ENCODE measurements around the gene AAK1.

AAK1 gene

DNA sequence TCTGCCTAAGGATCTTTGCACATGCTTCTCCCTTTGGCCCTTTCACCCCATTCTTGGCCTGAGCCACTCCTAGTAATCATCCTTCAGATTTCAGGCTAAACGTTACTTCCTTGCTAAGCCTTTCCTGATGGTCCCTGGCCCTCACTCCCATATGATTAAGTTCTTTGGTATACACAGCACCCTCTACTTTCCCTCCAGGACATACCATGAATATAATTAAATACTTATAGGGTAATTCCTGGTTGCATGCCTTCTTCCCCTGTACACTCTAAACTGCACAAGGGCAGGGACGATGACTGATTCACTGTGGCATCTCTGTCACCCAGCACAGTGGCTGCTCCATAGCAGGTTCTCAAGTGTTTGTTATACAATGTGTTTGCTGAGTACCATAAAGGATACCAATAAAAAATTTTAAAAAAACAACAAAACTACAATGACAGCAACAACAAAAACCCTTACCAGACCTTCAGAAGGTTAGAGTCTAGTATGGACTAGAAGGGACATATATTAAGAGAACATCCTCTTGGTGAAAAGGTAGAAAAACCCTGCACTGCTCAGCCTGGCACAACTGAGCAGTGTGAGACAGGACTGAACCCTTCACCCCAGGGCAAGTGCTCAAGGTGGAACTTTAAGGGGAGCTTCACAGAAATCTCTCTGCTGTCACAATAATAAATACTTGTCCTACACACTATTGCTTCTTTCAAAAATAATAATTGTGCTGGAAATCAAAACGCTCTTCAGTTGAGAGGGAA, 76.2 kb downstream of the AAK1 start:
- no peak overlapping the region for H3K4me3 ChIP-seq (ENCODE audit: low read length)
- DNase-seq (ENCODE audit: low read depth): peak; percentile 74

DNA sequence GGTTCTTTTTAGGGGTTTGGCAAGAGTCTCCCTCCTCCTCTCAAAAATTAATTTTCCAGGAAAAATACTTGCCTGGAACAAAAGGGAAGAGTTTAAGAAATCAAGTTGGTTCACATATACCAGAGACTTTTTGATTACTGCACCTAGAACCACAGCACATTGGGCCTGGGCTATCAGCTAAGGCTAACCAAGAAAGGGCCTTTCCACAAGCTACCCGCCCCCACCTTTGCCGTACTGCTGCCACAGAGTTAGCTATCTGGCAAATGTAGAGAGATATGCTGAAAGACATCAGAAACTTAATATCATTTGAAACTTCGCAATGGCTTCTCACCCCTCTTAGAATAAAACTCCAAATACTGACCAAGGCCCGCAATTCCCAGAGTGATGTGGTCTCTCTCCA, 76.9 kb downstream of the AAK1 start:
- TF ChIP-seq CTCF (conservative IDR thresholded peaks at IDR 0.05; ENCODE audit: low read length): no peak
- no peak for DNase-seq (ENCODE audit: low read depth)
- H3K4me3 ChIP-seq (ENCODE audit: low read length): no peak overlapping the region

More for the DNA sequence above, 76.2 kb downstream of the AAK1 start:
- TF ChIP-seq CTCF (conservative IDR thresholded peaks at IDR 0.05; ENCODE audit: low read length): no peak

DNA sequence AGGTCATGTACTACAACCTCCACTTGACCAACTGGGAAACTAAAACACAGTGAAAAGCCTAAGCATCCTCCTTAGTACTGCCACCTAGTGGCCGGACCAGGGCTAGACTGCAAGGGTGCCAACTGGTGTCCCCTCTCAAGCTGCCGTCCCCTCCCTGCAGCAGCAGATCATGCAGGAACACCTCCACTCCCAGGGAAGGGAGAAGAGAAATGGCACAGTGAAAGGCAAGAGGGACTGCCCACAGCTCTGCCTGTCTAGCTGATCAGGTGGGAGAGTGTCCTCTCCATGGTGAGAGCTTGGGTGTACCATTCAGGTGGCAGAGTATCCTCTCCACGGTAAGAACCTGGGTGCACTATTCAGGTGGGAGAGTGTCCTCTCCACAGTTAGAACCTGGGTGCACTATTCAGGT, 78.1 kb downstream of the AAK1 start:
- no peak for DNase-seq (ENCODE audit: low read depth)
- TF ChIP-seq CTCF (conservative IDR thresholded peaks at IDR 0.05; ENCODE audit: low read length): peak; percentile 55
- H3K4me3 ChIP-seq (ENCODE audit: low read length): no peak overlapping the region

GRCh38 chr2:69564604-69565003, 78.9 kb downstream of the AAK1 start:
- DNase-seq (ENCODE audit: low read depth): no peak
- no peak for TF ChIP-seq CTCF (conservative IDR thresholded peaks at IDR 0.05; ENCODE audit: low read length)
- no peak overlapping the region for H3K4me3 ChIP-seq (ENCODE audit: low read length)

DNA sequence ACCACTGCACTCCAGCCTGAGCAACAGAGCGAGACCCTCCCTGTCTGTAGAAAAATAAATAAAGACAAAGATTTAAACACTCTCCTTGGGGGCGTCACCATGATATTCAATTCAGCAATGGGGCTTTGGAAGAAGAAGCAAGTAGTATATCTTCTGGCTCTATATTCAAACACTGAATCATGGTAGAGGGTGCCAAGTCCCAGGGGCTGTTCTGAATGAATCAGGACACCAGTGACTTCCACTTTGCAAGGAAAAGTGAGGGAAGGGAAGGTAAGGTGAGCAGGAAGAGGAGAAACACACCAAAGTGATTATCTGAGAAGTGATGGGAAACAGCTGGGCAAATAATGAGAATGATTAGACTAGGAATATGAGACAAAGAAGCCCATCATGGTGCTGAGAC, 80.5 kb downstream of the AAK1 start:
- H3K4me3 ChIP-seq (ENCODE audit: low read length): no peak overlapping the region
- TF ChIP-seq CTCF (conservative IDR thresholded peaks at IDR 0.05; ENCODE audit: low read length): no peak
- no peak for DNase-seq (ENCODE audit: low read depth)

DNA sequence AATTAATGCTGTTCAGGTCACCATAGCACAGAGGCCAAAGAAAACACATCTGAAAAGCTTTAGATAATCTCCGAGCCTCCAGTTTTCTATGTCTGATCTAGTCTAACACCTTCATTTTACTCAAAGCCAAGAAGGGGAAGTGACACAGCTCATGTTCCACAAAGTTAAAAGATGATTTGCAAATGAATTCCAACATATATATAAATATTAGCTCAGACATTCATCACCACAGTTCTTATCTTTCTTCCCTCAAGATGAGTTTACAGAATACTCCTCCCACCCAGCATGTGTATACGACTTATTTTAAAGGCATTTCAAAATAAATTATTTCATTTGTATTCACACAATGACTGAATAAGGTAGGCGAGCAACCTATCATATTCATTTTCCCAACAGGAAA, 82.4 kb downstream of the AAK1 start:
- DNase-seq (ENCODE audit: low read depth): no peak
- H3K4me3 ChIP-seq (ENCODE audit: low read length): no peak overlapping the region
- TF ChIP-seq CTCF (conservative IDR thresholded peaks at IDR 0.05; ENCODE audit: low read length): no peak

DNA sequence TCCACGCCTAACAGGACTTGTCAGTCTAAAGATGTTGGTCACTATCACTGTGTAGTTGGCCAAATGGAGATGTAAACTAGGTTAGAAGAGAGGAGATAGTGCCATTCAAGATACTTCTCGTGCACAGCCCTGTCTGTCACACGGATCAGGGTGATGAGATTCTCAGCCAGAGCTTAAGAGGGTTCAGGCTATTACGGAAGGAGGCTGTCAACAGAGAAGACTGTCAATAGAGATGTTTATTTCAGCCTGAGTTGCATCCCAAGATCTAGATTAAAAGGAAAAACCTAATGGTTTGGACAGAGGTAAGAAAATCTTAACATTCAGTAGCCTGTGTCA, 83.4 kb downstream of the AAK1 start:
- no peak for TF ChIP-seq CTCF (conservative IDR thresholded peaks at IDR 0.05; ENCODE audit: low read length)
- no peak overlapping the region for H3K4me3 ChIP-seq (ENCODE audit: low read length)
- no peak for DNase-seq (ENCODE audit: low read depth)
